ENCODE data around the gene REC8.

- TF ChIP-seq CTCF (conservative IDR thresholded peaks at IDR 0.05) (no peak), EZH2 (IDR thresholded peaks at IDR 0.05; ENCODE audit: low read depth) (no peak)
These were observed 15.0 kb upstream of the REC8 start for GRCh38 chr14:24156840-24157239.
